C4-2B (cell line): Measurements from ENCODE around the gene ADM.

Experiments used
- ZFX ChIP-seq: fragments of 450-650 bp; IDR thresholded peaks from 2 replicates; pipeline ENCODE4 v1.6.1; 2017
- TF ChIP-seq, protein P1 (sequence below): fragments of 450-650 bp; conservative IDR thresholded peaks from 2 replicates; pipeline ENCODE4 v1.5.1; 2017; ENCODE audit warnings: mild to moderate bottlenecking

GRCh38 chr11:10320736-10321465 is 16.0 kb downstream of the ADM start:
- TF ChIP-seq, protein P1, sequence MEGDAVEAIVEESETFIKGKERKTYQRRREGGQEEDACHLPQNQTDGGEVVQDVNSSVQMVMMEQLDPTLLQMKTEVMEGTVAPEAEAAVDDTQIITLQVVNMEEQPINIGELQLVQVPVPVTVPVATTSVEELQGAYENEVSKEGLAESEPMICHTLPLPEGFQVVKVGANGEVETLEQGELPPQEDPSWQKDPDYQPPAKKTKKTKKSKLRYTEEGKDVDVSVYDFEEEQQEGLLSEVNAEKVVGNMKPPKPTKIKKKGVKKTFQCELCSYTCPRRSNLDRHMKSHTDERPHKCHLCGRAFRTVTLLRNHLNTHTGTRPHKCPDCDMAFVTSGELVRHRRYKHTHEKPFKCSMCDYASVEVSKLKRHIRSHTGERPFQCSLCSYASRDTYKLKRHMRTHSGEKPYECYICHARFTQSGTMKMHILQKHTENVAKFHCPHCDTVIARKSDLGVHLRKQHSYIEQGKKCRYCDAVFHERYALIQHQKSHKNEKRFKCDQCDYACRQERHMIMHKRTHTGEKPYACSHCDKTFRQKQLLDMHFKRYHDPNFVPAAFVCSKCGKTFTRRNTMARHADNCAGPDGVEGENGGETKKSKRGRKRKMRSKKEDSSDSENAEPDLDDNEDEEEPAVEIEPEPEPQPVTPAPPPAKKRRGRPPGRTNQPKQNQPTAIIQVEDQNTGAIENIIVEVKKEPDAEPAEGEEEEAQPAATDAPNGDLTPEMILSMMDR, result no peak
- no peak for TF ChIP-seq ZFX
